SU-DHL-6 (cell line): Measurements from ENCODE around the gene COPS4.

Source experiments
- H2AFZ ChIP-seq: fragments of 200-600 bp; sonication (generic); 2 replicates; pipeline ENCODE4 v1.6.1; 2014; ENCODE audit warnings: low read depth, mild to moderate bottlenecking, moderate library complexity, mixed read lengths, antibody characterized with exemption, low read length; ENCODE audit not compliant: severe bottlenecking
- H3F3A ChIP-seq: fragments of 200-600 bp; shearing (Covaris generic); 2 replicates; pipeline ENCODE4 v1.6.0; 2016; ENCODE audit warnings: antibody characterized with exemption, mild to moderate bottlenecking; ENCODE audit not compliant: insufficient read depth
- H3K27ac ChIP-seq: fragments of 200-600 bp; sonication (generic); 2 replicates; pipeline ENCODE4 v1.5.1; 2016; ENCODE audit warnings: low read depth, mild to moderate bottlenecking, low read length, moderate library complexity, mixed read lengths
- H3K27me3 ChIP-seq: fragments of 200-600 bp; sonication (generic), shearing (Covaris generic); 2 replicates; pipeline ENCODE4 v1.6.0; 2014; ENCODE audit warnings: mild to moderate bottlenecking, low read length
- H3K36me3 ChIP-seq: fragments of 200-600 bp; sonication (generic); 2 replicates; pipeline ENCODE4 v1.6.1; 2014; ENCODE audit warnings: mild to moderate bottlenecking, low read length, mixed read lengths
- H3K4me2 ChIP-seq: fragments of 300-600, 200-600 bp; shearing (Covaris generic), sonication (generic); 2 replicates; pipeline ENCODE4 v1.6.0; 2014; ENCODE audit warnings: low read length, low read depth, mild to moderate bottlenecking; ENCODE audit not compliant: poor library complexity, severe bottlenecking
- H3K4me3 ChIP-seq: fragments of 200-600 bp; sonication (generic); 2 replicates; pipeline ENCODE4 v1.5.1; 2014; ENCODE audit warnings: antibody characterized with exemption, low read length, mild to moderate bottlenecking, mixed read lengths; ENCODE audit not compliant: insufficient read depth, poor library complexity, severe bottlenecking
- H3K79me2 ChIP-seq: fragments of 200-600 bp; sonication (generic); 2 replicates; pipeline ENCODE4 v1.6.1; 2014; ENCODE audit warnings: mild to moderate bottlenecking, low read length, moderate library complexity; ENCODE audit not compliant: insufficient read depth
- H3K9ac ChIP-seq: fragments of 200-600 bp; sonication (generic); 2 replicates; pipeline ENCODE4 v1.7.0; 2014; ENCODE audit warnings: mild to moderate bottlenecking, low read length
- H3K9me2 ChIP-seq: fragments of 200-600 bp; sonication (generic); replicated peaks from 2 replicates; pipeline ENCODE4 v1.6.1; 2014; ENCODE audit warnings: low read length; ENCODE audit not compliant: insufficient read depth
- H3K9me3 ChIP-seq: fragments of 200-600 bp; sonication (generic); 2 replicates; pipeline ENCODE4 v1.6.1; 2014; ENCODE audit warnings: low read length, mixed read lengths; ENCODE audit not compliant: insufficient read depth
- H4K20me1 ChIP-seq: fragments of 200-600 bp; sonication (generic); 2 replicates; pipeline ENCODE4 v1.6.1; 2014; ENCODE audit warnings: low read depth, mild to moderate bottlenecking, antibody characterized with exemption, low read length, moderate library complexity, mixed read lengths
- CTCF ChIP-seq: fragments of 200-600 bp; sonication (generic); IDR thresholded peaks from one replicate; pipeline ENCODE4 v1.5.1; 2017; ENCODE audit warnings: antibody characterized with exemption, mild to moderate bottlenecking, low read length, moderate library complexity; ENCODE audit not compliant: insufficient read depth, poor library complexity, severe bottlenecking
- EZH2phosphoT487 ChIP-seq: fragments of 200-600 bp; sonication (generic), shearing (Covaris generic); conservative IDR thresholded peaks from 2 replicates; pipeline ENCODE4 v1.6.1; 2018; ENCODE audit warnings: mild to moderate bottlenecking, antibody characterized with exemption, low read length, moderate library complexity, mixed read lengths

COPS4 gene

DNA sequence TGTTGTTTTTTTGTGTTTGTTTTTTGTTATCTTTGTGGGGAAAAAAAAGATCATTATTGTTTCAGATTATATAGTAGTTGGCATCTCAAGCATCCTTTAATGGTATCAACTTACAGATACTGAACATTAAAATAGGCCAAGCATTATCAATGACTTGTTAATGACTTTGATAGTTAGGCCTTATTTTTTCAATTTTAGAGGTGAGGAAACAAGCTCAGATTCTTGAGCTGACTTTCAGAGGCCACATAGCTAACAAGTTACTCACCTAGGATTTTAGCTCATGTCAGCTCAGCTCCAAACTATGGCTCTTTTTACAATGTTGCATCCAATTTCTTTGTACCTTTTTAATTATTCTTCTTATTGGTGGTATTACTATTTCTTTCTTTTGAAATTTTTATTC lies 80.0 kb downstream of the COPS4 start:
- Histone ChIP-seq H3K4me3 (no peak overlapping the region), H3K9ac (no peak overlapping the region), H3K4me2 (no peak overlapping the region)

DNA sequence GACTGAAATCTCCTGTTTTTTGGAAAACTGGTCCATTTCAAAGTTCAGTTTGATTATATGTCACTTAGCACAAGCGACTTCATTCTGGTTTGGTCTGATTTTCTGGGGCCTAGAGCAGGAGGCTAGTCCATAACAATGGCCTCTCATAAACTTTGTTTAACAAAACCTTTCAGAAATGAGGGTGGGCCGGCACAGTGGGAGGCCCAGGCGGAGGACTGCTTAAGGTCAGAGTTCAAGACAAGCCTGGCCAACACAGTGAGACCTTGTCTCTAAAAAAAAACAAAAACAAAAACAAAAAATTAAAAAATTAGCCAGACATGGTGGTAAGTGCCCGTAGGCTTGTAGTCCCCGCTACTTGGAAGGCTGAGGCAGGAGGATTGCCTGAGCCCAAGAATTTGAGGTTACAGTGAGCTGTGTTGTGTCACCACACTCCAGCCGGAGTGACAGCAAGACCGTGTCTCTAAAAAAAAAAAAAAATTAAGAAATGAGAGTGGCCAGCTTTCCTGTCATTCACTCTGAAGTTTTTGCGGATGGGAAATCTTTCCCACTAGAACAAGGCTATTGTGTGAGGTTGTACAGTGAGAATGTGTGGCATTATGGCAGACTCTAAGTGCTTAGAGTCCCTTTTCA lies 80.8 kb downstream of the COPS4 start:
- Histone ChIP-seq H3F3A (no peaks in the 10 kb centered on the region), H3K9me2 (no peaks in the 10 kb centered on the region), H3K36me3 (no peaks in the 10 kb centered on the region), H3K4me2 (no peak overlapping the region), H3K9ac (no peak overlapping the region), H3K4me3 (no peak overlapping the region), H3K79me2 (no peaks in the 10 kb centered on the region), H3K27me3 (no peaks in the 10 kb centered on the region), H2AFZ (no peak overlapping the region), H3K9me3 (no peaks in the 10 kb centered on the region), H4K20me1 (no peaks in the 10 kb centered on the region), H3K27ac (no peak overlapping the region)
- no peak for TF ChIP-seq EZH2phosphoT487
- no peak for TF ChIP-seq CTCF

More for the DNA sequence above, 80.0 kb downstream of the COPS4 start:
- no peaks in the 10 kb centered on the region for H3K9me2 ChIP-seq
- no peaks in the 10 kb centered on the region for H3F3A ChIP-seq
- no peaks in the 10 kb centered on the region for H3K36me3 ChIP-seq
- no peak overlapping the region for H3K27ac ChIP-seq
- H3K27me3 ChIP-seq = no peaks in the 10 kb centered on the region
- no peaks in the 10 kb centered on the region for H3K79me2 ChIP-seq
- no peaks in the 10 kb centered on the region for H3K9me3 ChIP-seq
- H4K20me1 ChIP-seq = no peaks in the 10 kb centered on the region
- H2AFZ ChIP-seq = no peak overlapping the region
- TF ChIP-seq EZH2phosphoT487 (no peak), CTCF (no peak)

- Histone ChIP-seq H3K27ac (no peak overlapping the region), H3K4me2 (no peak overlapping the region)
These were observed 83.9 kb downstream of the COPS4 start for GRCh38 chr4:83118869-83119268.

More at GRCh38 chr4:83118869-83119268, 83.9 kb downstream of the COPS4 start:
- TF ChIP-seq CTCF = no peak
- TF ChIP-seq EZH2phosphoT487 = no peak
- no peak overlapping the region for H3K4me3 ChIP-seq
- H3F3A ChIP-seq = no peaks in the 10 kb centered on the region
- no peaks in the 10 kb centered on the region for H3K9me2 ChIP-seq
- no peak overlapping the region for H3K9ac ChIP-seq
- H3K36me3 ChIP-seq = no peaks in the 10 kb centered on the region
- H4K20me1 ChIP-seq = no peaks in the 10 kb centered on the region
- no peaks in the 10 kb centered on the region for H3K27me3 ChIP-seq
- H2AFZ ChIP-seq = no peak overlapping the region
- H3K79me2 ChIP-seq = no peaks in the 10 kb centered on the region
- H3K9me3 ChIP-seq = no peaks in the 10 kb centered on the region
